Panc1 (cell line): ENCODE data around the gene APEH. TPM values are rescaled to one million over a fixed set of nuclear protein-coding genes. Genes with fewer than 3 reads are reported as not detected.

Experiments used
- ATAC-seq: fragments of 200-7000 bp; cut with Tn5 transposase; 2 replicates; pipeline ENCODE4 v1.9.1; 2020; ENCODE audit warnings: mild to moderate bottlenecking, moderate library complexity
- BruUV-seq: library from RNA; stranded (reverse); fragments of 400-500 nt; replicated peaks from 2 replicates; lab custom pipeline; 2021; lab: Mats Ljungman, UMichigan
- CTCF ChIA-PET: fragments of 300-600 bp; sonication (Branson Sonifier 250); formaldehyde crosslinking; loops from one replicate; lab custom pipeline; 2022; ENCODE audit warnings: antibody characterized with exemption; lab: Charles Lee
- POLR2A ChIA-PET: fragments of 300-600 bp; sonication (Branson Sonifier 250); formaldehyde crosslinking; loops from one replicate; lab custom pipeline; 2022; ENCODE audit warnings: antibody characterized with exemption; lab: Charles Lee
- DNase-seq: peaks from one replicate; pipeline ENCODE4 v3.0.0-alpha.2; 2010; ENCODE audit warnings: low read depth, low spot score
- H3K27ac ChIP-seq: 2 replicates; pipeline ENCODE4 v1.5.1; 2011; ENCODE audit warnings: mild to moderate bottlenecking, low read length, inconsistent platforms
- H3K27me3 ChIP-seq: fragments of 200-500 bp; sonication (Bioruptor generic); 2 replicates; pipeline ENCODE4 v1.6.0; 2014; ENCODE audit warnings: low read length, inconsistent platforms; ENCODE audit not compliant: control insufficient read depth, insufficient read depth
- H3K36me3 ChIP-seq: fragments of 200-500 bp; sonication (Bioruptor generic); 2 replicates; pipeline ENCODE4 v1.5.1; 2014; ENCODE audit warnings: inconsistent platforms, mild to moderate bottlenecking, low read length, moderate library complexity; ENCODE audit not compliant: control insufficient read depth, insufficient read depth
- H3K4me1 ChIP-seq: 2 replicates; pipeline ENCODE4 v1.5.1; 2011; ENCODE audit warnings: inconsistent platforms, mild to moderate bottlenecking, low read length, moderate library complexity; ENCODE audit not compliant: control insufficient read depth, insufficient read depth
- H3K4me3 ChIP-seq, 2 experiments: 2 replicates each; pipeline ENCODE4 v1.5.1; 2011 to 2012; ENCODE audit warnings: low read depth in 2 of 2, low read length in 2 of 2, mild to moderate bottlenecking in 2 of 2, inconsistent platforms in 1 of 2, moderate library complexity in 1 of 2
- H3K9me3 ChIP-seq: fragments of 200-500 bp; sonication (Bioruptor generic); 2 replicates; pipeline ENCODE4 v1.5.1; 2014; ENCODE audit warnings: low read depth, mild to moderate bottlenecking, inconsistent platforms, low read length, moderate library complexity; ENCODE audit not compliant: control insufficient read depth, insufficient read depth
- POLR2AphosphoS5 ChIP-seq: IDR thresholded peaks from 2 replicates; pipeline ENCODE4 v1.6.1; 2012; ENCODE audit warnings: mild to moderate bottlenecking, low read depth, low read length, moderate library complexity
- SIN3A ChIP-seq: IDR thresholded peaks from 2 replicates; pipeline ENCODE4 v1.6.1; 2012; ENCODE audit warnings: low read depth, mild to moderate bottlenecking, low read length, moderate library complexity, borderline replicate concordance; ENCODE audit not compliant: insufficient read depth
- TCF7L2 ChIP-seq: IDR thresholded peaks from 2 replicates; pipeline ENCODE4 v1.6.1; 2011; ENCODE audit warnings: mild to moderate bottlenecking, low read depth, low read length, inconsistent platforms
- in situ Hi-C: cut with HindIII; loops from 2 replicates; pipeline ENCODE4 v1.10.0; 2016; ENCODE audit warnings: low sequenced_read_pairs, low pct_unique_long_range_greater_than_20kb
- intact Hi-C: fragments of 100-400 bp; cut with micrococcal nuclease; formaldehyde crosslinking; loops from one replicate; pipeline ENCODE4 v1.10.0; 2022; ENCODE audit not compliant: unreplicated experiment
- total RNA-seq: library from RNA; stranded (reverse); gene quantifications from one replicate; pipeline ENCODE4 v1.2.1, GENCODE V29; 2021; ENCODE audit not compliant: unreplicated experiment
- TF ChIP-seq, protein P1 (sequence below): fragments of 450-650 bp; IDR thresholded peaks from 2 replicates; pipeline ENCODE4 v1.5.1; 2017; ENCODE audit warnings: mild to moderate bottlenecking
- TF ChIP-seq, protein P2 (sequence below), 2 experiments: IDR thresholded peaks; 2 replicates each; pipeline ENCODE4 v1.6.1; 2011 to 2012; ENCODE audit warnings: low read depth in 2 of 2, control low read depth in 1 of 2, low read length in 1 of 2, mild to moderate bottlenecking in 1 of 2, moderate library complexity in 1 of 2; ENCODE audit not compliant: insufficient read depth in 1 of 2

Gene APEH
- total RNA-seq, 1 experiment from 2014 or later, result 131 TPM

DNA sequence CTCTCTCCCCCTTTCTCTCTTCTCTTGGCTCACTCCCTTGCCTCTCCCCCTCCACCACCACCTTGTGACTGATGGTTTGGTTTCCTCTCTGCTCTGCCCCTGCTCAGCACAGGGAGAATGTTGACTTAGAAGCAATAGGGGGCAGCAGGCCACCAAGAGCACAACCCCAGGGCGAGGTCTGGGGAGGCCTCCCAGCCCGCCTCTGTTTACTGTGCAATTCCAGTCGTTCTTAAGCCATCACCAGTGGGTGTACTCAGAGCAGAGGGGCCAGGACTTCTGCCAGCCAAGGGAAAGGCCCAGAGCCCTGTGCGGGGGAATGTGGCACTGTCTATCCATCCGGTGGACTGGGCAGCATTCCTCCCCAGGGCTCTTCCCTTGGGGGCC lies 5.7 kb upstream of the APEH start:
- intact Hi-C loops (no loop called here), in situ Hi-C loops (no loop called here)
- no peak overlapping the region for H3K4me3 ChIP-seq
- H3K9me3 ChIP-seq, result no peaks in the 10 kb centered on the region
- H3K27me3 ChIP-seq, result no peaks in the 10 kb centered on the region
- CTCF ChIA-PET, result no interaction called here
- no peaks in the 10 kb centered on the region for H3K36me3 ChIP-seq
- TF ChIP-seq TCF7L2, result no peak
- no peak for TF ChIP-seq SIN3A
- TF ChIP-seq, protein P1, sequence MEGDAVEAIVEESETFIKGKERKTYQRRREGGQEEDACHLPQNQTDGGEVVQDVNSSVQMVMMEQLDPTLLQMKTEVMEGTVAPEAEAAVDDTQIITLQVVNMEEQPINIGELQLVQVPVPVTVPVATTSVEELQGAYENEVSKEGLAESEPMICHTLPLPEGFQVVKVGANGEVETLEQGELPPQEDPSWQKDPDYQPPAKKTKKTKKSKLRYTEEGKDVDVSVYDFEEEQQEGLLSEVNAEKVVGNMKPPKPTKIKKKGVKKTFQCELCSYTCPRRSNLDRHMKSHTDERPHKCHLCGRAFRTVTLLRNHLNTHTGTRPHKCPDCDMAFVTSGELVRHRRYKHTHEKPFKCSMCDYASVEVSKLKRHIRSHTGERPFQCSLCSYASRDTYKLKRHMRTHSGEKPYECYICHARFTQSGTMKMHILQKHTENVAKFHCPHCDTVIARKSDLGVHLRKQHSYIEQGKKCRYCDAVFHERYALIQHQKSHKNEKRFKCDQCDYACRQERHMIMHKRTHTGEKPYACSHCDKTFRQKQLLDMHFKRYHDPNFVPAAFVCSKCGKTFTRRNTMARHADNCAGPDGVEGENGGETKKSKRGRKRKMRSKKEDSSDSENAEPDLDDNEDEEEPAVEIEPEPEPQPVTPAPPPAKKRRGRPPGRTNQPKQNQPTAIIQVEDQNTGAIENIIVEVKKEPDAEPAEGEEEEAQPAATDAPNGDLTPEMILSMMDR, result no peak
- TF ChIP-seq, protein P2, sequence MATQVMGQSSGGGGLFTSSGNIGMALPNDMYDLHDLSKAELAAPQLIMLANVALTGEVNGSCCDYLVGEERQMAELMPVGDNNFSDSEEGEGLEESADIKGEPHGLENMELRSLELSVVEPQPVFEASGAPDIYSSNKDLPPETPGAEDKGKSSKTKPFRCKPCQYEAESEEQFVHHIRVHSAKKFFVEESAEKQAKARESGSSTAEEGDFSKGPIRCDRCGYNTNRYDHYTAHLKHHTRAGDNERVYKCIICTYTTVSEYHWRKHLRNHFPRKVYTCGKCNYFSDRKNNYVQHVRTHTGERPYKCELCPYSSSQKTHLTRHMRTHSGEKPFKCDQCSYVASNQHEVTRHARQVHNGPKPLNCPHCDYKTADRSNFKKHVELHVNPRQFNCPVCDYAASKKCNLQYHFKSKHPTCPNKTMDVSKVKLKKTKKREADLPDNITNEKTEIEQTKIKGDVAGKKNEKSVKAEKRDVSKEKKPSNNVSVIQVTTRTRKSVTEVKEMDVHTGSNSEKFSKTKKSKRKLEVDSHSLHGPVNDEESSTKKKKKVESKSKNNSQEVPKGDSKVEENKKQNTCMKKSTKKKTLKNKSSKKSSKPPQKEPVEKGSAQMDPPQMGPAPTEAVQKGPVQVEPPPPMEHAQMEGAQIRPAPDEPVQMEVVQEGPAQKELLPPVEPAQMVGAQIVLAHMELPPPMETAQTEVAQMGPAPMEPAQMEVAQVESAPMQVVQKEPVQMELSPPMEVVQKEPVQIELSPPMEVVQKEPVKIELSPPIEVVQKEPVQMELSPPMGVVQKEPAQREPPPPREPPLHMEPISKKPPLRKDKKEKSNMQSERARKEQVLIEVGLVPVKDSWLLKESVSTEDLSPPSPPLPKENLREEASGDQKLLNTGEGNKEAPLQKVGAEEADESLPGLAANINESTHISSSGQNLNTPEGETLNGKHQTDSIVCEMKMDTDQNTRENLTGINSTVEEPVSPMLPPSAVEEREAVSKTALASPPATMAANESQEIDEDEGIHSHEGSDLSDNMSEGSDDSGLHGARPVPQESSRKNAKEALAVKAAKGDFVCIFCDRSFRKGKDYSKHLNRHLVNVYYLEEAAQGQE (IDR thresholded peaks at IDR 0.05; ENCODE audit: insufficient read depth in 1 of 2, low read depth in 2 of 2, low read length in 1 of 2), result no peak
- TF ChIP-seq POLR2AphosphoS5, result no peak
- POLR2A ChIA-PET, result no interaction called here
- H3K4me1 ChIP-seq, result peaks cover 11% of the 10 kb centered on the region
- DNase-seq (no peak), ATAC-seq (no peak)
- H3K27ac ChIP-seq, result no peak overlapping the region
- BruUV-seq, result no TSS peak

DNA sequence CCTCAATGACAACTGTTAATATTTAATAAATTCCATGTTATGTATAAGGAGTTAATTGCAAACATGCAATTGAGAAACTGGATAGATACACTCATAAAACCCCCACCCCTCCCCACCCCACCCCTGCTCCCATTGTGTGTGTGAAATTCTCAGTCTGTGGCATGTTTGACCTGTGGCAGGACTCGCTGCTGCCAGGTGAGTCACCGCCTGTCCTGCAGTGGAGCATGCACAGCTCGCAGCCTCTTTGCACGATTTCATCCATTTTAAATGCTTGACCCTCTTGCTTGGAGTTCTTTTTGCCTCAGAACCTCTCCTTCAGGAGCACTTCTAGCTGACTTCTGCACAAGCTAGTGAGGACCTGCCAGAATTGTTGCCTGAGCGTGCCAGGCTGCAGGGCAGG lies 5.3 kb upstream of the APEH start:
- ChIA-PET CTCF (interaction anchor here (1.5 kb wide), 1 partner anchor 129 kb away, joined by 7 read pairs; no protein-coding TSS in a partner anchor), POLR2A (interaction anchor here (0.7 kb wide), 1 partner anchor 155 kb away, joined by 9 read pairs; no protein-coding TSS in a partner anchor)
- ATAC-seq, result no peak
- H3K27ac ChIP-seq, result no peak overlapping the region
- BruUV-seq, result no TSS peak
- no peak overlapping the region for H3K4me3 ChIP-seq
- DNase-seq, result no peak
- in situ Hi-C loops (no loop called here), intact Hi-C loops (no loop called here)
- H3K9me3 ChIP-seq, result no peaks in the 10 kb centered on the region
- H3K4me1 ChIP-seq, result peaks cover 11% of the 10 kb centered on the region
- TF ChIP-seq, protein P2 (IDR thresholded peaks at IDR 0.05; ENCODE audit: insufficient read depth in 1 of 2, low read depth in 2 of 2, low read length in 1 of 2), result no peak
- TF ChIP-seq POLR2AphosphoS5 (no peak), SIN3A (no peak), TCF7L2 (no peak)
- TF ChIP-seq, protein P1, result no peak
- no peaks in the 10 kb centered on the region for H3K27me3 ChIP-seq
- no peaks in the 10 kb centered on the region for H3K36me3 ChIP-seq
